H9 (cell line): Measurements from ENCODE around the gene GDPD4. TPM values are rescaled to one million over a fixed set of nuclear protein-coding genes. Genes with fewer than 3 reads are reported as not detected.

ENCODE experiments used
- DNase-seq: peaks from one replicate; pipeline ENCODE4 v3.0.0-alpha.2; 2017
- H2AFZ ChIP-seq: one replicate; pipeline ENCODE4 v1.6.1; 2013; ENCODE audit warnings: mild to moderate bottlenecking, low read length, control low read depth, moderate library complexity
- H2AK5ac ChIP-seq: 2 replicates; pipeline ENCODE4 v1.6.1; 2013; ENCODE audit warnings: low read length, control low read depth, mixed read lengths; ENCODE audit not compliant: insufficient read length
- H2BK120ac ChIP-seq: one replicate; pipeline ENCODE4 v1.6.1; 2013; ENCODE audit warnings: low read depth, mild to moderate bottlenecking, low read length, control low read depth, inconsistent platforms; ENCODE audit not compliant: poor library complexity, severe bottlenecking
- H2BK12ac ChIP-seq: 2 replicates; pipeline ENCODE4 v1.6.1; 2013; ENCODE audit warnings: low read length, control low read depth, mixed read lengths, low read depth; ENCODE audit not compliant: insufficient read length
- H2BK15ac ChIP-seq: 2 replicates; pipeline ENCODE4 v1.6.1; 2013; ENCODE audit warnings: low read depth, low read length, control low read depth
- H2BK20ac ChIP-seq: one replicate; pipeline ENCODE4 v1.6.1; 2013; ENCODE audit warnings: low read depth, mild to moderate bottlenecking, low read length, control low read depth, inconsistent platforms; ENCODE audit not compliant: poor library complexity, severe bottlenecking
- H2BK5ac ChIP-seq: 2 replicates; pipeline ENCODE4 v1.6.1; 2013; ENCODE audit warnings: low read length, control low read depth, mixed read lengths; ENCODE audit not compliant: insufficient read length
- H3K14ac ChIP-seq: 2 replicates; pipeline ENCODE4 v1.6.1; 2013; ENCODE audit warnings: low read length, control low read depth; ENCODE audit not compliant: insufficient read depth
- H3K18ac ChIP-seq: 2 replicates; pipeline ENCODE4 v1.6.1; 2013; ENCODE audit warnings: low read depth, mild to moderate bottlenecking, mixed read lengths, low read length, control low read depth; ENCODE audit not compliant: insufficient read length
- H3K23ac ChIP-seq: 2 replicates; pipeline ENCODE4 v1.6.1; 2013; ENCODE audit warnings: low read length, control low read depth, mixed read lengths, low read depth; ENCODE audit not compliant: insufficient read length
- H3K23me2 ChIP-seq: 2 replicates; pipeline ENCODE4 v1.6.1; 2013; ENCODE audit warnings: low read depth, mild to moderate bottlenecking, mixed read lengths, low read length, control low read depth; ENCODE audit not compliant: insufficient read length, poor library complexity, severe bottlenecking
- H3K27ac ChIP-seq: 2 replicates; pipeline ENCODE4 v1.5.1; 2013; ENCODE audit warnings: low read length, control low read depth, mixed read lengths, low read depth; ENCODE audit not compliant: insufficient read length
- H3K27me3 ChIP-seq: 2 replicates; pipeline ENCODE4 v1.6.1; 2013; ENCODE audit warnings: low read length, control low read depth, inconsistent platforms; ENCODE audit not compliant: insufficient read depth
- H3K4ac ChIP-seq: 2 replicates; pipeline ENCODE4 v1.6.1; 2013; ENCODE audit warnings: low read depth, mild to moderate bottlenecking, control low read depth, inconsistent platforms, low read length, moderate library complexity
- H3K4me1 ChIP-seq: 2 replicates; pipeline ENCODE4 v1.6.1; 2013; ENCODE audit warnings: low read length, control low read depth, inconsistent platforms; ENCODE audit not compliant: insufficient read depth
- H3K4me2 ChIP-seq: 2 replicates; pipeline ENCODE4 v1.6.1; 2013; ENCODE audit warnings: low read length, control low read depth, mixed read lengths; ENCODE audit not compliant: insufficient read length, insufficient read depth
- H3K56ac ChIP-seq: 2 replicates; pipeline ENCODE4 v1.6.1; 2013; ENCODE audit warnings: low read depth, mild to moderate bottlenecking, mixed read lengths, low read length, control low read depth; ENCODE audit not compliant: insufficient read length
- H3K79me1 ChIP-seq: 2 replicates; pipeline ENCODE4 v1.6.1; 2013; ENCODE audit warnings: low read depth, mild to moderate bottlenecking, moderate library complexity, low read length, control low read depth, inconsistent platforms; ENCODE audit not compliant: insufficient read depth, poor library complexity, severe bottlenecking
- H3K79me2 ChIP-seq: 2 replicates; pipeline ENCODE4 v1.6.1; 2013; ENCODE audit warnings: low read length, control low read depth, inconsistent platforms; ENCODE audit not compliant: insufficient read depth
- H3K9ac ChIP-seq: 2 replicates; pipeline ENCODE4 v1.6.1; 2013; ENCODE audit warnings: low read length, control low read depth, mixed read lengths; ENCODE audit not compliant: insufficient read length; ENCODE audit errors: extremely low read depth
- H3K9me3 ChIP-seq: one replicate; pipeline ENCODE4 v1.6.1; 2013; ENCODE audit warnings: low read depth, low read length, inconsistent platforms; ENCODE audit not compliant: control insufficient read depth
- H3T11ph ChIP-seq: one replicate; pipeline ENCODE4 v1.6.1; 2013; ENCODE audit warnings: mild to moderate bottlenecking, low read length, control low read depth, inconsistent platforms
- H4K20me1 ChIP-seq: one replicate; pipeline ENCODE4 v1.6.1; 2013; ENCODE audit not compliant: control insufficient read depth, insufficient read length, insufficient read depth
- H4K5ac ChIP-seq: 2 replicates; pipeline ENCODE4 v1.6.1; 2013; ENCODE audit warnings: low read depth, mild to moderate bottlenecking, mixed read lengths, low read length, control low read depth; ENCODE audit not compliant: insufficient read length
- H4K8ac ChIP-seq: replicated peaks from 2 replicates; pipeline ENCODE4 v1.6.1; 2013; ENCODE audit warnings: low read length, control low read depth, mixed read lengths, low read depth; ENCODE audit not compliant: insufficient read length
- H4K91ac ChIP-seq: 2 replicates; pipeline ENCODE4 v1.6.1; 2013; ENCODE audit warnings: low read depth, mild to moderate bottlenecking, moderate library complexity, mixed read lengths, low read length, control low read depth; ENCODE audit not compliant: insufficient read length
- H3K27ac Mint-ChIP-seq, 3 experiments: 2 replicates in 2 of 3; 3 replicates in 1 of 3; pipeline ENCODE4 v1.8.0; 2020 to 2021; ENCODE audit warnings: mixed read lengths in 3 of 3, mild to moderate bottlenecking in 1 of 3, moderate library complexity in 1 of 3
- H3K27me3 Mint-ChIP-seq: 2 replicates; pipeline ENCODE4 v1.8.0; 2021; ENCODE audit warnings: low read depth, mild to moderate bottlenecking, moderate library complexity, mixed read lengths
- H3K36me3 Mint-ChIP-seq, 3 experiments: 2 replicates in 2 of 3; 3 replicates in 1 of 3; pipeline ENCODE4 v1.8.0; 2020 to 2021; ENCODE audit warnings: low read depth in 3 of 3, mixed read lengths in 3 of 3; ENCODE audit not compliant: insufficient read depth in 1 of 3
- H3K4me1 Mint-ChIP-seq, 2 experiments: 2 replicates each; pipeline ENCODE4 v1.8.0; 2020; ENCODE audit warnings: mixed read lengths in 2 of 2
- H3K4me3 Mint-ChIP-seq, 2 experiments: 2 replicates in 1 of 2; 3 replicates in 1 of 2; pipeline ENCODE4 v1.8.0; 2020 to 2021; ENCODE audit warnings: mild to moderate bottlenecking in 2 of 2, mixed read lengths in 2 of 2, moderate library complexity in 1 of 2
- H3K9me3 Mint-ChIP-seq, 2 experiments: 2 replicates in 1 of 2; 3 replicates in 1 of 2; pipeline ENCODE4 v1.8.0; 2020; ENCODE audit warnings: mild to moderate bottlenecking in 2 of 2, mixed read lengths in 2 of 2, moderate library complexity in 1 of 2
- CTCF ChIP-seq: fragments of 200-600 bp; sonication (generic); conservative IDR thresholded peaks from 3 replicates; pipeline ENCODE4 v1.8.0; 2021; ENCODE audit warnings: antibody characterized with exemption, mild to moderate bottlenecking
- total RNA-seq: library from RNA; stranded (reverse); gene quantifications from 2 replicates; pipeline ENCODE4 v1.2.1, GENCODE V29; 2021

The GDPD4 gene
- total RNA-seq, 1 experiment from 2014 or later: not detected

DNA sequence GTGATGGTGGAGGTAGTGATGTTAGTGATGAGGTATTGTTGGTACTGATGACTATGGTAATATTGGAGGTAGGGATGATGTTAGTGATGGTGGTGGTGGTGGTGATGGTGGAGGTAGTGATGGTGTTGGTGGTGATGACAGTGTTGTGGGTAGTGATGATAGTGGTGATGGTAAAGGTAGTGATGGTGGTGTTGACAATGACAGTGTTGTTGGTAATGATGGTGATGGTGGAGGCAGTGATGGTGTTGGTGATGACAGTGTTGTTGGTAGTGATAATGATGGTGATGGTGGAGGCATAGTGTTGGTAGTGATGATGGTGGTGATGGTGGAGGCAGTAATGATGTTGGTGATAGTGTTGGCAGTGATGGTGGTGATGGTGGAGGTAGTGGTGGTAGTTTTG is 108.3 kb downstream of the GDPD4 start:
- TF ChIP-seq CTCF: no peak

More for the DNA sequence above, 108.3 kb downstream of the GDPD4 start:
- H4K20me1 ChIP-seq: peaks cover 4% of the 10 kb centered on the region
- H4K91ac ChIP-seq: no peak overlapping the region
- no peak overlapping the region for H4K5ac ChIP-seq
- no peaks in the 10 kb centered on the region for H3K27me3 ChIP-seq
- no peak for DNase-seq
- no peak overlapping the region for H3K14ac ChIP-seq
- H2BK20ac ChIP-seq: no peak overlapping the region
- H3K4me1 Mint-ChIP-seq: peaks cover 5 to 11% of the 10 kb centered on the region in 2 experiments
- no peak overlapping the region for H3K4me3 Mint-ChIP-seq
- H3K56ac ChIP-seq: no peak overlapping the region
- no peak overlapping the region for H3K27ac Mint-ChIP-seq
- H3K36me3 Mint-ChIP-seq: no peaks in the 10 kb centered on the region
- no peaks in the 10 kb centered on the region for H3K27me3 Mint-ChIP-seq
- no peak overlapping the region for H3K4ac ChIP-seq
- H3T11ph ChIP-seq: no peak overlapping the region
- H3K9ac ChIP-seq: no peak overlapping the region
- no peak overlapping the region for H3K18ac ChIP-seq
- H2BK5ac ChIP-seq: no peak overlapping the region
- no peak overlapping the region for H2BK120ac ChIP-seq
- no peak overlapping the region for H3K4me2 ChIP-seq
- peaks cover 2% of the 10 kb centered on the region; the same call in 1 of the 2 replicates for H3K4me1 ChIP-seq
- no peaks in the 10 kb centered on the region for H3K79me2 ChIP-seq
- no peaks in the 10 kb centered on the region for H3K23me2 ChIP-seq
- no peaks in the 10 kb centered on the region for H3K79me1 ChIP-seq
- no peak overlapping the region for H2BK12ac ChIP-seq
- no peak overlapping the region for H3K27ac ChIP-seq
- no peak overlapping the region for H2BK15ac ChIP-seq
- no peaks in the 10 kb centered on the region for H3K9me3 Mint-ChIP-seq
- no peak overlapping the region for H2AFZ ChIP-seq
- no peaks in the 10 kb centered on the region for H3K9me3 ChIP-seq
- H3K23ac ChIP-seq: no peak overlapping the region
- H2AK5ac ChIP-seq: no peak overlapping the region
- H4K8ac ChIP-seq: no peak overlapping the region
